Caco-2 (cell line): ENCODE measurements around the gene BMAL1. TPM values are rescaled to one million over a fixed set of nuclear protein-coding genes. Genes with fewer than 3 reads are reported as not detected.

Experiments
- BruUV-seq: library from RNA; stranded (reverse); fragments of 400-500 nt; replicated peaks from 2 replicates; lab custom pipeline; 2021; lab: Mats Ljungman, UMichigan
- CTCF ChIA-PET: fragments of 300-600 bp; sonication (Branson Sonifier 250); formaldehyde crosslinking; loops from one replicate; lab custom pipeline; 2022; ENCODE audit warnings: antibody characterized with exemption; lab: Charles Lee
- POLR2A ChIA-PET: fragments of 300-600 bp; sonication (Branson Sonifier 250); formaldehyde crosslinking; loops from one replicate; lab custom pipeline; 2022; ENCODE audit warnings: antibody characterized with exemption; lab: Charles Lee
- DNase-seq, 2 experiments: peaks; one replicate each; pipeline versions ENCODE4 v3.0.0 to v3.0.0-alpha.2; 2020 to 2022
- H3K27me3 ChIP-seq: replicated peaks from 2 replicates; pipeline ENCODE4 v1.6.0; 2011; ENCODE audit warnings: low read length; ENCODE audit not compliant: control insufficient read depth, insufficient read depth
- H3K36me3 ChIP-seq: 2 replicates; pipeline ENCODE4 v1.5.1; 2011; ENCODE audit warnings: low read length; ENCODE audit not compliant: control insufficient read depth, insufficient read depth
- H3K4me1 ChIP-seq: fragments of 250-450 bp; sonication (Bioruptor Pico); 2 replicates; pipeline ENCODE4 v1.5.1; 2020; ENCODE audit warnings: mild to moderate bottlenecking
- H3K4me3 ChIP-seq: 2 replicates; pipeline ENCODE4 v1.5.1; 2011; ENCODE audit warnings: low read depth, mild to moderate bottlenecking, control low read depth, low read length
- H3K9me3 ChIP-seq: fragments of 250-450 bp; sonication (Bioruptor Pico); 2 replicates; pipeline ENCODE4 v1.5.1; 2020; ENCODE audit warnings: mild to moderate bottlenecking, moderate library complexity
- H3K27ac Mint-ChIP-seq: one replicate; pipeline ENCODE4 v1.8.0; 2022; ENCODE audit warnings: mixed read lengths; ENCODE audit not compliant: unreplicated experiment
- H3K27me3 Mint-ChIP-seq: one replicate; pipeline ENCODE4 v1.8.0; 2022; ENCODE audit warnings: mixed read lengths; ENCODE audit not compliant: insufficient read depth, unreplicated experiment
- H3K36me3 Mint-ChIP-seq: one replicate; pipeline ENCODE4 v1.8.0; 2022; ENCODE audit warnings: mild to moderate bottlenecking, mixed read lengths; ENCODE audit not compliant: insufficient read depth, unreplicated experiment
- H3K4me1 Mint-ChIP-seq: one replicate; pipeline ENCODE4 v1.8.0; 2022; ENCODE audit warnings: low read depth, mixed read lengths; ENCODE audit not compliant: unreplicated experiment
- H3K4me3 Mint-ChIP-seq: one replicate; pipeline ENCODE4 v1.8.0; 2022; ENCODE audit warnings: mild to moderate bottlenecking, moderate library complexity, mixed read lengths; ENCODE audit not compliant: unreplicated experiment
- H3K9me3 Mint-ChIP-seq: one replicate; pipeline ENCODE4 v1.8.0; 2022; ENCODE audit warnings: mixed read lengths; ENCODE audit not compliant: unreplicated experiment
- CTCF ChIP-seq, 2 experiments: fragments of 200-600 bp in 1 of 2; IDR thresholded peaks; 1 replicate in 1 of 2; 2 replicates in 1 of 2; pipeline versions ENCODE4 v1.5.1 to v1.8.0; 2011 to 2022; ENCODE audit warnings: antibody characterized with exemption in 1 of 2, control low read depth in 1 of 2, inconsistent platforms in 1 of 2, low read depth in 1 of 2, low read length in 1 of 2, mild to moderate bottlenecking in 1 of 2, moderate library complexity in 1 of 2; ENCODE audit not compliant: insufficient read depth in 1 of 2, severe bottlenecking in 1 of 2, unreplicated experiment in 1 of 2
- intact Hi-C: fragments of 100-400 bp; cut with micrococcal nuclease; formaldehyde crosslinking; loops from one replicate; pipeline ENCODE4 v1.10.0; 2022; ENCODE audit not compliant: unreplicated experiment
- total RNA-seq: library from RNA; stranded (reverse); gene quantifications from 2 replicates; pipeline ENCODE4 v1.2.3, GENCODE V29; 2022

Gene BMAL1
- total RNA-seq, 1 experiment from 2014 or later: 17.9 TPM

- no peaks in the 10 kb centered on the region for H3K27me3 ChIP-seq
- ChIA-PET POLR2A (no interaction called here), CTCF (no interaction called here)
- intact Hi-C loops: no loop called here
- no peaks in the 10 kb centered on the region for H3K9me3 Mint-ChIP-seq
- H3K4me1 ChIP-seq: no peaks in the 10 kb centered on the region
- no peaks in the 10 kb centered on the region for H3K9me3 ChIP-seq
- no peaks in the 10 kb centered on the region for H3K4me1 Mint-ChIP-seq
- H3K4me3 ChIP-seq: no peak overlapping the region
- H3K36me3 ChIP-seq: no peaks in the 10 kb centered on the region
- no peaks in the 10 kb centered on the region for H3K27me3 Mint-ChIP-seq
- peaks cover 20% of the 10 kb centered on the region for H3K36me3 Mint-ChIP-seq
- DNase-seq: no peak
- no peak for TF ChIP-seq CTCF (IDR thresholded peaks at IDR 0.05; ENCODE audit: insufficient read depth in 1 of 2, low read depth in 1 of 2, low read length in 1 of 2, severe bottlenecking in 1 of 2, unreplicated experiment in 1 of 2)
- BruUV-seq: no TSS peak
- no peak overlapping the region for H3K4me3 Mint-ChIP-seq
- no peak overlapping the region for H3K27ac Mint-ChIP-seq
Observed at GRCh38 chr11:13375798-13376197, 98.2 kb downstream of the BMAL1 start.

DNA sequence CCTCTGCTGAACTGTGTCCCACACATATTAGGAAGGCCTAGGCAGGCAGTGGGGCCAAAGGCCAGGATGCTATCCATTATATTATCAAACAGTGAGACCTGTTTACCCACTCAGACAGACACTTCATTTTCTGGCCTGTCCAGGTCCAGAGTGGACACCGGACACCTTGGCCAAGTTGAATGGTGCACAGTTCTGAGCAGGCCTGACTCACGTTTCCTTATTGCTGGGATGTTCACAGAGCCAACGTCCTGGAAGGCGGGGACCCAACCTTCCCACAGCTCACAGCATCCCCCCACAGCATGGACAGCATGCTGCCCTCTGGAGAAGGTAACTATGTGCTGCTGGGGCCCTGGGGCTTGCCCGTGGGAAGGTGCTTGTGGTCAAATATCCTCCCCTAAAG lies 98.8 kb downstream of the BMAL1 start:
- CTCF ChIA-PET: no interaction called here
- H3K27ac Mint-ChIP-seq: no peak overlapping the region

GRCh38 chr11:13376838-13377237 lies 99.2 kb downstream of the BMAL1 start:
- H3K9me3 ChIP-seq: no peaks in the 10 kb centered on the region
- Mint-ChIP-seq H3K36me3 (peaks cover 20% of the 10 kb centered on the region), H3K9me3 (no peaks in the 10 kb centered on the region), H3K27ac (no peak overlapping the region), H3K4me1 (no peaks in the 10 kb centered on the region), H3K4me3 (no peak overlapping the region), H3K27me3 (no peaks in the 10 kb centered on the region)
- ChIA-PET POLR2A (no interaction called here), CTCF (no interaction called here)
- no peak for TF ChIP-seq CTCF (IDR thresholded peaks at IDR 0.05; ENCODE audit: insufficient read depth in 1 of 2, low read depth in 1 of 2, low read length in 1 of 2, severe bottlenecking in 1 of 2, unreplicated experiment in 1 of 2)
- H3K4me1 ChIP-seq: no peaks in the 10 kb centered on the region
- intact Hi-C loops: no loop called here
- H3K36me3 ChIP-seq: 0 out of 2 replicates have a peak, but pooled peaks cover 1% of the 10 kb centered on the region
- no peaks in the 10 kb centered on the region for H3K27me3 ChIP-seq
- DNase-seq: no peak
- BruUV-seq: no TSS peak
- no peak overlapping the region for H3K4me3 ChIP-seq

More for the DNA sequence above, 98.8 kb downstream of the BMAL1 start:
- DNase-seq: no peak
- H3K27me3 Mint-ChIP-seq: no peaks in the 10 kb centered on the region
- POLR2A ChIA-PET: no interaction called here
- peaks cover 20% of the 10 kb centered on the region for H3K36me3 Mint-ChIP-seq
- no peak overlapping the region for H3K4me3 Mint-ChIP-seq
- Histone ChIP-seq H3K4me3 (no peak overlapping the region), H3K27me3 (no peaks in the 10 kb centered on the region), H3K9me3 (no peaks in the 10 kb centered on the region), H3K36me3 (no peaks in the 10 kb centered on the region), H3K4me1 (no peaks in the 10 kb centered on the region)
- BruUV-seq: no TSS peak
- TF ChIP-seq CTCF (IDR thresholded peaks at IDR 0.05; ENCODE audit: insufficient read depth in 1 of 2, low read depth in 1 of 2, low read length in 1 of 2, severe bottlenecking in 1 of 2, unreplicated experiment in 1 of 2): no peak
- no peaks in the 10 kb centered on the region for H3K4me1 Mint-ChIP-seq
- no peaks in the 10 kb centered on the region for H3K9me3 Mint-ChIP-seq
- intact Hi-C loops: no loop called here
